Measurements from ENCODE around the gene PLA2G6. TPM values are rescaled to one million over a fixed set of nuclear protein-coding genes. Genes with fewer than 3 reads are reported as not detected.

Gene PLA2G6
- total and polyA plus RNA-seq, 2 of the 8 experiments (the other 6 are each of a cell fraction or from before 2014, with no cell fraction given): 13.2 to 21.0 TPM

- TF ChIP-seq CHD7 (IDR thresholded peaks at IDR 0.05; ENCODE audit: insufficient replicate concordance, low read length) (no peak), KDM5A (IDR thresholded peaks at IDR 0.05; ENCODE audit: low read length) (no peak)
Measured at GRCh38 chr22:38109371-38110001, 72.1 kb downstream of the PLA2G6 start (continued).
